IPS DF 4.7 (cell line): ENCODE data around the gene ARHGDIG.

Experiments used
- DNase-seq: peaks from one replicate; pipeline ENCODE4 v3.0.0-alpha.2; 2013; ENCODE audit warnings: low spot score; ENCODE audit errors: extremely low read depth

Gene ARHGDIG

GRCh38 chr16:296806-297510 is 16.6 kb downstream of the ARHGDIG start:
- no peak for DNase-seq

GRCh38 chr16:297832-298231 is 17.4 kb downstream of the ARHGDIG start:
- no peak for DNase-seq

GRCh38 chr16:301235-301634 is 20.8 kb downstream of the ARHGDIG start:
- DNase-seq = no peak

GRCh38 chr16:301950-302349 is 21.6 kb downstream of the ARHGDIG start:
- no peak for DNase-seq

GRCh38 chr16:303760-304505 is 23.5 kb downstream of the ARHGDIG start:
- no peak for DNase-seq

GRCh38 chr16:305916-306626 is 25.7 kb downstream of the ARHGDIG start:
- no peak for DNase-seq

- DNase-seq = no peak
Observed at GRCh38 chr16:306911-307370, 26.6 kb downstream of the ARHGDIG start.

GRCh38 chr16:307691-308312 is 27.4 kb downstream of the ARHGDIG start:
- DNase-seq = no peak

GRCh38 chr16:309476-309875 is 29.1 kb downstream of the ARHGDIG start:
- no peak for DNase-seq

- no peak for DNase-seq
Observed at GRCh38 chr16:311725-312124, 31.3 kb downstream of the ARHGDIG start.

GRCh38 chr16:314351-314750 is 34.0 kb downstream of the ARHGDIG start:
- no peak for DNase-seq

- DNase-seq = no peak
Observed at GRCh38 chr16:314795-315299, 34.5 kb downstream of the ARHGDIG start.

- no peak for DNase-seq
Observed at GRCh38 chr16:316741-317464, 36.5 kb downstream of the ARHGDIG start.

GRCh38 chr16:317583-317982 is 37.2 kb downstream of the ARHGDIG start:
- no peak for DNase-seq

- DNase-seq = peak; percentile 25
Observed at GRCh38 chr16:318628-319027, 38.2 kb downstream of the ARHGDIG start.

- no peak for DNase-seq
Observed at GRCh38 chr16:320206-320605, 39.8 kb downstream of the ARHGDIG start.

- DNase-seq = no peak
Observed at GRCh38 chr16:321532-321931, 41.1 kb downstream of the ARHGDIG start.

- DNase-seq = no peak
Observed at GRCh38 chr16:322476-323143, 42.2 kb downstream of the ARHGDIG start.

GRCh38 chr16:324201-324450 is 43.7 kb downstream of the ARHGDIG start:
- DNase-seq = no peak

- DNase-seq = no peak
Observed at GRCh38 chr16:324451-325334, 44.3 kb downstream of the ARHGDIG start.
